K562 (cell line): ENCODE results near the gene IPO9. TPM values are rescaled to one million over a fixed set of nuclear protein-coding genes. Genes with fewer than 3 reads are reported as not detected.
A peak's percentile ranks its signal among the peaks of the same experiment; 100 is the strongest.

ENCODE experiments used
- BRF1 ChIP-seq: IDR thresholded peaks from 3 replicates; pipeline ENCODE4 v1.6.1; 2011; ENCODE audit warnings: borderline replicate concordance, mild to moderate bottlenecking; ENCODE audit not compliant: insufficient read length; ENCODE audit errors: extremely low read depth
- ELF4 ChIP-seq: fragments of 450-650 bp; formaldehyde crosslinking; IDR thresholded peaks from 2 replicates; pipeline ENCODE4 v1.4.0; 2022; ENCODE audit warnings: missing genetic modification characterization
- ETS2 ChIP-seq: IDR thresholded peaks from 2 replicates; pipeline ENCODE4 v1.6.1; 2016; ENCODE audit warnings: borderline replicate concordance, missing genetic modification characterization, mild to moderate bottlenecking, moderate library complexity, missing compliant biosample characterization; ENCODE audit not compliant: poor library complexity, severe bottlenecking
- ETV1 ChIP-seq: fragments of 450-650 bp; conservative IDR thresholded peaks from 2 replicates; pipeline ENCODE4 v1.6.1; 2016; ENCODE audit warnings: missing genetic modification characterization, control low read depth, low read depth, missing compliant biosample characterization
- GATA2 ChIP-seq: sonication (generic); formaldehyde crosslinking; IDR thresholded peaks from 2 replicates; pipeline ENCODE4 v1.4.0; 2020; ENCODE audit warnings: mild to moderate bottlenecking, missing genetic modification reagents
- HMG20B ChIP-seq: fragments of 250-450 bp; sonication (Bioruptor Pico); IDR thresholded peaks from 2 replicates; pipeline ENCODE4 v1.5.0; 2021; ENCODE audit warnings: mild to moderate bottlenecking
- L3MBTL2 ChIP-seq: fragments of 450-650 bp; IDR thresholded peaks from 2 replicates; pipeline ENCODE4 v1.6.1; 2016; ENCODE audit warnings: mild to moderate bottlenecking, moderate library complexity
- MEF2A ChIP-seq: IDR thresholded peaks from 2 replicates; pipeline ENCODE4 v1.6.1; 2011; ENCODE audit warnings: low read depth, mild to moderate bottlenecking, low read length, moderate library complexity; ENCODE audit not compliant: control insufficient read depth
- NCOA2 ChIP-seq, 2 experiments: fragments of 450-650 bp; IDR thresholded peaks; 2 replicates each; pipeline ENCODE4 v1.6.1; 2018; ENCODE audit warnings: mild to moderate bottlenecking in 2 of 2, moderate library complexity in 1 of 2; ENCODE audit not compliant: partially characterized antibody in 2 of 2
- NCOA6 ChIP-seq: fragments of 450-650 bp; IDR thresholded peaks from 2 replicates; pipeline ENCODE4 v1.6.1; 2017; ENCODE audit warnings: mild to moderate bottlenecking
- NONO ChIP-seq, 2 experiments: fragments of 200-400 bp in 1 of 2; fragments of 450-650 bp in 1 of 2; formaldehyde crosslinking in 1 of 2; IDR thresholded peaks; 2 replicates each; pipeline ENCODE4 v1.6.1; 2017; ENCODE audit warnings: low read depth in 2 of 2, mild to moderate bottlenecking in 2 of 2, moderate library complexity in 2 of 2, low read length in 1 of 2
- PHB2 ChIP-seq: fragments of 450-650 bp; IDR thresholded peaks from 2 replicates; pipeline ENCODE4 v1.6.1; 2017; ENCODE audit warnings: low read depth
- SETDB1 ChIP-seq: IDR thresholded peaks from one replicate; pipeline ENCODE4 v1.6.1; 2012; ENCODE audit warnings: low read length, control low read depth, inconsistent platforms
- SIX5 ChIP-seq, 2 experiments: IDR thresholded peaks; 2 replicates each; pipeline ENCODE4 v1.6.1; 2011; ENCODE audit warnings: low read length in 2 of 2, borderline replicate concordance in 1 of 2, low read depth in 1 of 2, mild to moderate bottlenecking in 1 of 2, moderate library complexity in 1 of 2; ENCODE audit not compliant: insufficient read depth in 1 of 2
- TAF15 ChIP-seq: fragments of 200-400 bp; formaldehyde crosslinking; IDR thresholded peaks from 2 replicates; pipeline ENCODE4 v1.6.1; 2017; ENCODE audit warnings: mild to moderate bottlenecking, low read depth, low read length, moderate library complexity
- TEAD1 ChIP-seq, 2 experiments: fragments of 450-650 bp in 1 of 2; sonication (generic) in 1 of 2; formaldehyde crosslinking; IDR thresholded peaks; 2 replicates each; pipeline versions ENCODE4 v1.4.0 to v1.8.0; 2020 to 2022; ENCODE audit warnings: mild to moderate bottlenecking in 2 of 2, missing genetic modification reagents in 1 of 2
- ZC3H11A ChIP-seq: IDR thresholded peaks from 2 replicates; pipeline ENCODE4 v1.6.1; 2012; ENCODE audit warnings: low read depth, low read length, improper control_type of control experiment
- ZFPM2 ChIP-seq: fragments of 250-450 bp; sonication (Bioruptor Pico); IDR thresholded peaks from 2 replicates; pipeline ENCODE4 v1.5.1; 2022; ENCODE audit warnings: mild to moderate bottlenecking
- ZNF140 ChIP-seq: fragments of 250-450 bp; sonication (Bioruptor Pico); IDR thresholded peaks from 2 replicates; pipeline ENCODE4 v1.8.0; 2021; ENCODE audit warnings: moderate library complexity, mild to moderate bottlenecking, inconsistent platforms
- ZNF197 ChIP-seq: fragments of 200-800 bp; sonication (Bioruptor generic); IDR thresholded peaks from 2 replicates; pipeline ENCODE4 v1.6.1; 2016; ENCODE audit warnings: low read depth, missing genetic modification characterization, missing compliant biosample characterization
- ZZZ3 ChIP-seq: fragments of 450-650 bp; IDR thresholded peaks from 2 replicates; pipeline ENCODE4 v1.6.1; 2016; ENCODE audit warnings: antibody characterized with exemption, mild to moderate bottlenecking, moderate library complexity
- polyA plus RNA-seq, 8 experiments: library from polyadenylated mRNA; depleted of rRNA in 4 of 8; stranded (reverse) in 5 of 8; unstranded in 3 of 8; fragments of >200 nt; fragmentation: Nextera tagmentation in 2 of 8; fragmentation: Illumina TruSeq in 1 of 8; extraction: Ambion mirVana in 2 of 8; extraction: Trizol in 1 of 8; gene quantifications; 2 replicates each; pipeline versions ENCODE4 v1.2.1 to v1.2.3, GENCODE V29; 2011 to 2014; ENCODE audit warnings: inconsistent platforms in 1 of 8, missing spikeins in 1 of 8
- total RNA-seq, 7 experiments: library from RNA; depleted of rRNA in 6 of 7; stranded (reverse); fragments of >200 nt in 6 of 7; fragmentation: Illumina TruSeq in 2 of 7; extraction: Trizol in 2 of 7; gene quantifications; 2 replicates each; pipeline versions ENCODE4 v1.2.1 to v1.2.3, GENCODE V29; 2011 to 2021; ENCODE audit warnings: low replicate concordance in 1 of 7
- TF ChIP-seq, protein P1 (sequence below), 3 experiments: fragments of 200-800 bp in 1 of 3; sonication (Bioruptor generic) in 1 of 3; sonication (generic) in 1 of 3; formaldehyde crosslinking in 1 of 3; IDR thresholded peaks; 2 replicates each; pipeline versions ENCODE4 v1.6.1 to v1.8.0; 2016 to 2022; ENCODE audit warnings: mild to moderate bottlenecking in 2 of 3, missing compliant biosample characterization in 2 of 3, missing genetic modification characterization in 2 of 3, missing genetic modification reagents in 1 of 3
- TF ChIP-seq, protein P2 (sequence below), 2 experiments: IDR thresholded peaks; 2 replicates each; pipeline ENCODE4 v1.6.1; 2011; ENCODE audit warnings: borderline replicate concordance in 1 of 2, control low read depth in 1 of 2, low read depth in 1 of 2, low read length in 1 of 2, mild to moderate bottlenecking in 1 of 2, mixed read lengths in 1 of 2, moderate library complexity in 1 of 2; ENCODE audit not compliant: insufficient read depth in 1 of 2, insufficient read length in 1 of 2, poor library complexity in 1 of 2, severe bottlenecking in 1 of 2; ENCODE audit errors: extremely low read depth in 1 of 2
- TF ChIP-seq, protein P3 (sequence below): sonication (generic); formaldehyde crosslinking; IDR thresholded peaks from 2 replicates; pipeline ENCODE4 v1.8.0; 2022; ENCODE audit warnings: mild to moderate bottlenecking, missing genetic modification reagents

The IPO9 gene
- total and polyA plus RNA-seq, 9 of the 15 experiments (the other 6 are each of a cell fraction or from before 2014, with no cell fraction given) = 27.9 to 78.6 (median 43.9) TPM

DNA sequence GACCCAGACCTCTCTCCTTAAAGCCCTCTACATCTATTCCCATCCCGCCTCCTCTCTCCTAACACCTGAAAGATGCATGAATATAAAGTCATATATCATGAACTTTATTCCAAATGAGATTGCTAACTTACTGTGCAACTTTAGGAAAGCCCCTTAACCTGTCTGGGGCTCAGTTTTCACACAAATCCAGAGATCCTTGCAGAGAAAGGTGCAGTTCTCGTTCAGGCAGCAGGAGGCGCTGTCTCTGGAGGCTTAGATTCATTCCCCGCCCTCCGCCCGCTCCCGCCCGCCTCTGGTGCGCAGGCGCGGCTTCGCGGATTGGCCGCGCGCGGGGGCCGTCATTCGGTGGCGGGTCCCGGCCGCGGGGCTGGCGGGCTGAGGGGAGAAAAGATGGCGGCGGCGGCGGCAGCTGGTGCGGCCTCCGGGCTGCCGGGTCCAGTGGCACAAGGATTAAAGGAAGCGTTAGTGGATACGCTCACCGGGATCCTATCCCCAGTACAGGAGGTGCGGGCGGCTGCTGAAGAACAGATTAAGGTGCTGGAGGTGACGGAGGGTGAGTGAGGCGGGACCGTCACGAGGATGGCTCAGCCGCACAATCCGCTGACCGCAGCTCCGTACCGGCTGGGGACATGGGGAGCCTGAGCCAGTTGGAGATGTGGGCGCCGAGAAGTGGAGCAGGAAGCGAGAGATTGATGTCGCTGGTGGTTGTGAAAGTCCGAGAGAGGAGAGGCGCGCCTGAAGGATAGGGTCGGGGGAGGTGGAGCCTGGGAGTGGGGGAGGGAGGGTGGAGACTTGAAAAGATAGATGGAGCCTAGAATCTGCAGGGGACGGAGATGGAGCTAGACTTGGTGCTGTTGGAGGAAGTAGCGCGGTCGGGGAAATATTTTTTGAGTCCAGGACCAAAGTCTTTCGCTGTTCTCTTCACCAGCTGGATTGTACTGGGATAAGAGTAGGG is at the start of gene IPO9 (continued):
- TF ChIP-seq ZFPM2 (CRISPR knock-in tag) (no peak), BRF1 (no peak), HMG20B (CRISPR knock-in tag) (no peak), TAF15 (no peak), ZC3H11A (no peak), ELF4 (CRISPR knock-in tag) (0 out of 2 replicates have a peak, but pooled peaks have one; percentile 53), ZNF197 (CRISPR knock-in tag) (no peak), SETDB1 (no peak), NCOA6 (no peak), SIX5 (IDR thresholded peaks at IDR 0.05; ENCODE audit: borderline replicate concordance in 1 of 2, insufficient read depth in 1 of 2, low read depth in 1 of 2, low read length in 2 of 2) (peak in 1 of 2 experiments; percentile 23; a peak in 1 of 4 replicates), GATA2 (CRISPR knock-in tag) (no peak), NONO (IDR thresholded peaks at IDR 0.05; ENCODE audit: low read depth in 2 of 2, low read length in 1 of 2) (peak; percentile 56 to 66; a peak in 2 of 4 replicates), PHB2 (no peak), MEF2A (no peak), ETS2 (tag) (no peak), ETV1 (no peak), TEAD1 (CRISPR knock-in tag; IDR thresholded peaks at IDR 0.05) (peak; percentile 24 to 30; a peak in 1 of 4 replicates), ZZZ3 (peak; percentile 87), L3MBTL2 (peak; percentile 74), ZNF140 (CRISPR knock-in tag) (no peak), NCOA2 (IDR thresholded peaks at IDR 0.05; ENCODE audit: partially characterized antibody in 2 of 2) (no peak)
- TF ChIP-seq, protein P1, sequence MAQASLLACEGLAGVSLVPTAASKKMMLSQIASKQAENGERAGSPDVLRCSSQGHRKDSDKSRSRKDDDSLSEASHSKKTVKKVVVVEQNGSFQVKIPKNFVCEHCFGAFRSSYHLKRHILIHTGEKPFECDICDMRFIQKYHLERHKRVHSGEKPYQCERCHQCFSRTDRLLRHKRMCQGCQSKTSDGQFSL (CRISPR knock-in tag; IDR thresholded peaks at IDR 0.05) = no peak
- TF ChIP-seq, protein P1 (tag; IDR thresholded peaks at IDR 0.05) = no peak; a peak in 1 of 4 replicates
- TF ChIP-seq, protein P2, sequence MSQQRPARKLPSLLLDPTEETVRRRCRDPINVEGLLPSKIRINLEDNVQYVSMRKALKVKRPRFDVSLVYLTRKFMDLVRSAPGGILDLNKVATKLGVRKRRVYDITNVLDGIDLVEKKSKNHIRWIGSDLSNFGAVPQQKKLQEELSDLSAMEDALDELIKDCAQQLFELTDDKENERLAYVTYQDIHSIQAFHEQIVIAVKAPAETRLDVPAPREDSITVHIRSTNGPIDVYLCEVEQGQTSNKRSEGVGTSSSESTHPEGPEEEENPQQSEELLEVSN (IDR thresholded peaks at IDR 0.05; ENCODE audit: borderline replicate concordance in 1 of 2, extremely low read depth in 1 of 2, insufficient read depth in 1 of 2, insufficient read length in 1 of 2, low read depth in 1 of 2, low read length in 1 of 2, poor library complexity in 1 of 2, severe bottlenecking in 1 of 2) = peak in 1 of 2 experiments; percentile 80
- TF ChIP-seq, protein P3, sequence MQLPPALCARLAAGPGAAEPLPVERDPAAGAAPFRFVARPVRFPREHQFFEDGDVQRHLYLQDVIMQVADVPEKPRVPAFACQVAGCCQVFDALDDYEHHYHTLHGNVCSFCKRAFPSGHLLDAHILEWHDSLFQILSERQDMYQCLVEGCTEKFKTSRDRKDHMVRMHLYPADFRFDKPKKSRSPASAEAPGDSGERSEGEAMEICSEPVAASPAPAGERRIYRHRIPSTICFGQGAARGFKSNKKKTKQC (CRISPR knock-in tag) = peak; percentile 48; the same call in 1 of the 2 replicates
